Osteoblast (primary cell): ENCODE data around the gene CTDP1. TPM values are rescaled to one million over a fixed set of nuclear protein-coding genes. Genes with fewer than 3 reads are reported as not detected.

ENCODE experiments used
- DNase-seq: peaks from one replicate; pipeline ENCODE4 v3.0.0; 2011; ENCODE audit warnings: low spot score, mixed read lengths; ENCODE audit not compliant: insufficient read length; ENCODE audit errors: missing footprints
- H2AFZ ChIP-seq: 2 replicates; pipeline ENCODE4 v1.6.0; 2011; ENCODE audit warnings: mild to moderate bottlenecking, low read length
- H3K27ac ChIP-seq: 2 replicates; pipeline ENCODE4 v1.5.1; 2011; ENCODE audit warnings: mild to moderate bottlenecking, low read depth, low read length, moderate library complexity
- H3K27me3 ChIP-seq: 2 replicates; pipeline ENCODE4 v1.6.0; 2012; ENCODE audit warnings: mild to moderate bottlenecking, control low read depth, inconsistent platforms, low read length, moderate library complexity; ENCODE audit not compliant: insufficient read depth
- H3K36me3 ChIP-seq: 2 replicates; pipeline ENCODE4 v1.5.1; 2011; ENCODE audit warnings: mild to moderate bottlenecking, low read length, control low read depth, moderate library complexity; ENCODE audit not compliant: insufficient read depth
- H3K4me1 ChIP-seq: 2 replicates; pipeline ENCODE4 v1.5.1; 2011; ENCODE audit warnings: mild to moderate bottlenecking, low read length, control low read depth, moderate library complexity; ENCODE audit not compliant: insufficient read depth
- H3K4me2 ChIP-seq: 2 replicates; pipeline ENCODE4 v1.6.0; 2011; ENCODE audit warnings: mild to moderate bottlenecking, low read length; ENCODE audit not compliant: insufficient read depth
- H3K4me3 ChIP-seq: fragments of 200-600 bp; sonication (generic); 3 replicates; pipeline ENCODE4 v1.5.1; 2012; ENCODE audit warnings: mild to moderate bottlenecking, low read length, inconsistent platforms; ENCODE audit not compliant: insufficient read depth
- H3K79me2 ChIP-seq: 2 replicates; pipeline ENCODE4 v1.6.0; 2012; ENCODE audit warnings: mild to moderate bottlenecking, low read length, control low read depth, inconsistent platforms; ENCODE audit not compliant: insufficient read depth
- H3K9me3 ChIP-seq: 2 replicates; pipeline ENCODE4 v1.5.1; 2011; ENCODE audit warnings: low read depth, low read length, control low read depth
- H4K20me1 ChIP-seq: 2 replicates; pipeline ENCODE4 v1.6.0; 2012; ENCODE audit warnings: mild to moderate bottlenecking, low read length, control low read depth; ENCODE audit not compliant: insufficient read depth
- total RNA-seq: library from RNA; depleted of rRNA; stranded (reverse); fragments of >200 nt; gene quantifications from 2 replicates; pipeline ENCODE4 v1.2.3, GENCODE V29; 2012
- TF ChIP-seq, protein P1 (sequence below): IDR thresholded peaks from 2 replicates; pipeline ENCODE4 v1.5.1; 2011; ENCODE audit warnings: mild to moderate bottlenecking, low read depth, low read length, moderate library complexity; ENCODE audit errors: extremely low read depth

The CTDP1 gene
- total RNA-seq, 1 donor = 26.8 TPM

DNA sequence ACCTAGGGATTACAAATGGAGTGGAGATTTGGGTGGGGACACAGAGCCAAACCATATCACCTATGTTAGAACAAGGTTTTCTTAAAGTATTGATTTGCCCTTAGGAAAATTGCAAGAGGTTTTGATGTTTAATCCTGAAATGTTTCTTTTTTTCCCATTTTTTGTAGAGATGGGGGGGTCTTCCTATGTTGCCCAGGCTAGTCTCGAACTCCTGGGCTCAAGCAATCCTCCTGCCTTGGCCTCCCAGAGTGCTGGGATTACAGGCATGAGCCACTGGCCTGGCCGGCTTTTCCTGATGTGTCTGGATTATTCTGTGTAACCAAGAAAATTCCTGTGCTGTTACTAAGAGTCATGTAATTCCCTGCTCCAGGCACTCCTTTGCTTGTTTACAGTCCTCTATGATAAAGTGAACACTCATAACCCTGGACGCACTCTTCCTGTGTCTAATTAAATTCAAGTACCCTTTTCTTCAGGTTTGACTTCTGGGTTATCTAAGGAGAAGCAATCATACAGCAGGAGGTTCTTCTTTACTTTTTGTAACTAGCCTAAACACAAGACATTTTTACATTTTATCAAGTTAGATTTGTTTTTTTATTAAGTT, 15.0 kb upstream of the CTDP1 start:
- H3K27ac ChIP-seq = no peak overlapping the region
- no peaks in the 10 kb centered on the region for H3K4me1 ChIP-seq
- no peak overlapping the region for H2AFZ ChIP-seq
- H4K20me1 ChIP-seq = no peaks in the 10 kb centered on the region
- no peaks in the 10 kb centered on the region for H3K9me3 ChIP-seq
- H3K4me2 ChIP-seq = no peak overlapping the region
- H3K79me2 ChIP-seq = no peaks in the 10 kb centered on the region
- H3K4me3 ChIP-seq = no peak overlapping the region
- no peaks in the 10 kb centered on the region for H3K36me3 ChIP-seq
- no peak for DNase-seq
- TF ChIP-seq, protein P1, sequence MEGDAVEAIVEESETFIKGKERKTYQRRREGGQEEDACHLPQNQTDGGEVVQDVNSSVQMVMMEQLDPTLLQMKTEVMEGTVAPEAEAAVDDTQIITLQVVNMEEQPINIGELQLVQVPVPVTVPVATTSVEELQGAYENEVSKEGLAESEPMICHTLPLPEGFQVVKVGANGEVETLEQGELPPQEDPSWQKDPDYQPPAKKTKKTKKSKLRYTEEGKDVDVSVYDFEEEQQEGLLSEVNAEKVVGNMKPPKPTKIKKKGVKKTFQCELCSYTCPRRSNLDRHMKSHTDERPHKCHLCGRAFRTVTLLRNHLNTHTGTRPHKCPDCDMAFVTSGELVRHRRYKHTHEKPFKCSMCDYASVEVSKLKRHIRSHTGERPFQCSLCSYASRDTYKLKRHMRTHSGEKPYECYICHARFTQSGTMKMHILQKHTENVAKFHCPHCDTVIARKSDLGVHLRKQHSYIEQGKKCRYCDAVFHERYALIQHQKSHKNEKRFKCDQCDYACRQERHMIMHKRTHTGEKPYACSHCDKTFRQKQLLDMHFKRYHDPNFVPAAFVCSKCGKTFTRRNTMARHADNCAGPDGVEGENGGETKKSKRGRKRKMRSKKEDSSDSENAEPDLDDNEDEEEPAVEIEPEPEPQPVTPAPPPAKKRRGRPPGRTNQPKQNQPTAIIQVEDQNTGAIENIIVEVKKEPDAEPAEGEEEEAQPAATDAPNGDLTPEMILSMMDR = no peak
- H3K27me3 ChIP-seq = peaks cover 24% of the 10 kb centered on the region

DNA sequence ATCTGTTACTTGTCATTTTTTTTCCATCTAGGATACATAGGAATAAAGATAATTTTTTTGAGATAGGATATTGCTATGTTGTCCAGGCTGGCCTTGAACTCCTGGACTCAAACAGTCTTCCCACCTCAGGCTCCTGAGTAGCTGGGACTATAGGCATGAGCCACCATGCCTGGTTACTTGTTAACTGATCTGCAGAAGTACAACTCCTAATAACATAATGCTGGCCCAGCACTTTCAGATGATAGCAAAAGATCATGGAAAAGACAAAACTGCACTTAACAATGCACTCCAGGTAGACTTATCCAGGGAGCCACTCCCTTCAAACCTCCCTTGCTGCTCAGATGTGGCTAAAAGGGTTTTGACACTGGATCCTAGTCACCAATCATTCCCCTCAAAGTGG, 11.4 kb upstream of the CTDP1 start:
- Histone ChIP-seq H3K4me1 (no peaks in the 10 kb centered on the region), H3K27ac (no peak overlapping the region), H2AFZ (no peak overlapping the region), H4K20me1 (no peaks in the 10 kb centered on the region), H3K36me3 (no peaks in the 10 kb centered on the region), H3K79me2 (no peaks in the 10 kb centered on the region), H3K4me3 (no peak overlapping the region), H3K27me3 (no peaks in the 10 kb centered on the region), H3K9me3 (no peaks in the 10 kb centered on the region), H3K4me2 (no peak overlapping the region)
- no peak for DNase-seq
- TF ChIP-seq, protein P1 = no peak

DNA sequence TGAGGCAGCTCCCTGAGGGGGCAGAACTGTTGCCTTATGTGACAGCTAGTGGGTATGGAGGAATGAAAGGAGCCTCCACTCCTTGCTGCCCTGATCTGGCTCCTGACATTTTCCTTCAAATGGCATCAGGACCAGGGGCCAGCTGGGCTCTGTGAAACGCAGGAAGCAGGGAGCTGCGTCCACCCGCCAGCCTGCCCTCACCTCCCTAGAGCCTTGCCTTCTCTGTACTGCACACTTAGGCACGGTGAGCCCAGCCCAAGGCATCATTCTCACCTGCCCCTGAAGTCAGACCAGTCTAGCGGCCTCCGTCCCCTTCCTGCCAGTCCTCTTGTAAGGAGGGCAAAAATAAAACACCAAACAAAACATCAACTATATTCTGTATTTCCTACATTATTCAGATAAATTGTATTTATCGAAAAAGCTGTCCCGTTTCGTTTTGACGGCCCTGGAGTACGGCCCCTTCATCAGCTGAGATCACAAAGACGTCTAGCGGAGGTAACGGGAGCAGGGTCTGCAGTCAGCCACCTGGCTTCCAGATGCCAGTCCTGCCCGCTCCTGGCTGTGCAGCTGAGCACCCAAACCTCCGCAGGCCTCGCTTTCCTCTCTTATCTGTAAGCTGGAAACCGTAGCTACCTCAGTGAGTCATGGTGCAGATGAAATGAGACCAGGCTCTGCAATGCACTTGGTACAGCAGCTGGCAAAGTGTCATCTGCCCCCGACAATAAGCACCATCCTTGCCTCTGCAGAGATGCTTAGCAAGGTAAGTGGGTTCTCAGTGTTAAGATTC, 6.9 kb upstream of the CTDP1 start:
- H3K79me2 ChIP-seq = peaks cover 3% of the 10 kb centered on the region
- no peaks in the 10 kb centered on the region for H4K20me1 ChIP-seq
- TF ChIP-seq, protein P1 = no peak
- H3K4me3 ChIP-seq = no peak overlapping the region
- H2AFZ ChIP-seq = no peak overlapping the region
- no peaks in the 10 kb centered on the region for H3K36me3 ChIP-seq
- no peaks in the 10 kb centered on the region for H3K27me3 ChIP-seq
- DNase-seq = no peak
- no peak overlapping the region for H3K27ac ChIP-seq
- H3K4me2 ChIP-seq = no peak overlapping the region
- H3K4me1 ChIP-seq = no peaks in the 10 kb centered on the region
- H3K9me3 ChIP-seq = no peaks in the 10 kb centered on the region

DNA sequence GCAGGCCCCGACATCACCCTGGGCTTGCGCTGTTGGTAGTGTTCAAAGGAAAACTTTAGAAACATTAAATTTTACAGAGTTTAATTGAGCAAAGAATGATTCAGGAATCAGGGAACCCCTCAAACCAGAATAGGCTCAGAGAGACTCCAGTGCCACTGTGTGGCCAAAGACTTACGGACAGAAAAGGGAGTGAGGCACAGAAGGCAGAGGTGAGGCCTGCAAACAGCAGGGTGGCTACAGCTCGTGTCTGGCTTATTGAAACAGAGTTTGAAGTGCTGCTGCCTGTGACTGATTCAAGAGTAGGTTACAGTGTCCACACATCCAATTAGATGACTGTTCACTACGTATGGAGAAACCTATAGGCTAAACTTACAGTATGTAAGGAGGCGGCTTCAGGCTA, 2.4 kb upstream of the CTDP1 start:
- H3K27ac ChIP-seq = no peak overlapping the region
- peak; percentile 79 for DNase-seq
- H3K4me1 ChIP-seq = peaks cover 18% of the 10 kb centered on the region
- H3K4me3 ChIP-seq = no peak overlapping the region
- no peak overlapping the region for H2AFZ ChIP-seq
- peaks cover 14% of the 10 kb centered on the region for H4K20me1 ChIP-seq
- H3K79me2 ChIP-seq = peaks cover 42% of the 10 kb centered on the region
- no peaks in the 10 kb centered on the region for H3K27me3 ChIP-seq
- TF ChIP-seq, protein P1 = no peak
- H3K4me2 ChIP-seq = no peak overlapping the region
- no peaks in the 10 kb centered on the region for H3K36me3 ChIP-seq
- H3K9me3 ChIP-seq = no peaks in the 10 kb centered on the region
